Mucosa of stomach (tissue), 1 donor: ENCODE results near the gene DCLK1.

Source experiments
- H3K27me3 ChIP-seq: one replicate; pipeline ENCODE4 v1.7.0; 2013; ENCODE audit warnings: mild to moderate bottlenecking, low read length; ENCODE audit not compliant: control insufficient read depth, insufficient read depth
- H3K36me3 ChIP-seq: one replicate; pipeline ENCODE4 v1.7.0; 2013; ENCODE audit warnings: low read length; ENCODE audit not compliant: control insufficient read depth, insufficient read depth
- H3K4me1 ChIP-seq: one replicate; pipeline ENCODE4 v1.7.0; 2013; ENCODE audit warnings: mild to moderate bottlenecking, low read length; ENCODE audit not compliant: control insufficient read depth, insufficient read depth
- H3K4me3 ChIP-seq: one replicate; pipeline ENCODE4 v1.7.0; 2013; ENCODE audit warnings: low read length
- H3K9ac ChIP-seq: one replicate; pipeline ENCODE4 v1.7.0; 2013; ENCODE audit warnings: mild to moderate bottlenecking, low read length, moderate library complexity
- H3K9me3 ChIP-seq: one replicate; pipeline ENCODE4 v1.7.0; 2013; ENCODE audit warnings: mild to moderate bottlenecking, low read length, moderate library complexity; ENCODE audit not compliant: control insufficient read depth
- donor health status: Pancreatic carcinoma.

Gene DCLK1

GRCh38 chr13:35917252-35917941 is 213.8 kb downstream of the DCLK1 start:
- Histone ChIP-seq H3K4me3 (no peak overlapping the region), H3K4me1 (no peaks in the 10 kb centered on the region), H3K27me3 (no peaks in the 10 kb centered on the region), H3K9me3 (no peaks in the 10 kb centered on the region), H3K9ac (no peak overlapping the region), H3K36me3 (no peaks in the 10 kb centered on the region)

GRCh38 chr13:35916146-35916545 is 215.0 kb downstream of the DCLK1 start:
- Histone ChIP-seq H3K4me3 (no peak overlapping the region), H3K9me3 (no peaks in the 10 kb centered on the region), H3K9ac (no peak overlapping the region), H3K4me1 (no peaks in the 10 kb centered on the region), H3K27me3 (no peaks in the 10 kb centered on the region), H3K36me3 (no peaks in the 10 kb centered on the region)

- H3K9ac ChIP-seq, result no peak overlapping the region
- no peaks in the 10 kb centered on the region for H3K27me3 ChIP-seq
- no peaks in the 10 kb centered on the region for H3K4me1 ChIP-seq
- no peak overlapping the region for H3K4me3 ChIP-seq
- no peaks in the 10 kb centered on the region for H3K9me3 ChIP-seq
- H3K36me3 ChIP-seq, result no peaks in the 10 kb centered on the region
These were observed 216.5 kb downstream of the DCLK1 start for GRCh38 chr13:35914662-35915061.

GRCh38 chr13:35912841-35913240 is 218.3 kb downstream of the DCLK1 start:
- Histone ChIP-seq H3K4me3 (no peak overlapping the region), H3K9ac (no peak overlapping the region), H3K4me1 (no peaks in the 10 kb centered on the region), H3K27me3 (no peaks in the 10 kb centered on the region), H3K36me3 (no peaks in the 10 kb centered on the region), H3K9me3 (no peaks in the 10 kb centered on the region)

- H3K9me3 ChIP-seq, result no peaks in the 10 kb centered on the region
- no peaks in the 10 kb centered on the region for H3K27me3 ChIP-seq
- H3K9ac ChIP-seq, result no peak overlapping the region
- H3K4me3 ChIP-seq, result no peak overlapping the region
- no peaks in the 10 kb centered on the region for H3K36me3 ChIP-seq
- no peaks in the 10 kb centered on the region for H3K4me1 ChIP-seq
These were observed 221.2 kb downstream of the DCLK1 start for GRCh38 chr13:35909837-35910540.

- no peak overlapping the region for H3K4me3 ChIP-seq
- no peaks in the 10 kb centered on the region for H3K36me3 ChIP-seq
- H3K9me3 ChIP-seq, result no peaks in the 10 kb centered on the region
- H3K4me1 ChIP-seq, result no peaks in the 10 kb centered on the region
- no peaks in the 10 kb centered on the region for H3K27me3 ChIP-seq
- H3K9ac ChIP-seq, result no peak overlapping the region
These were observed 222.1 kb downstream of the DCLK1 start for GRCh38 chr13:35909091-35909490.

DNA sequence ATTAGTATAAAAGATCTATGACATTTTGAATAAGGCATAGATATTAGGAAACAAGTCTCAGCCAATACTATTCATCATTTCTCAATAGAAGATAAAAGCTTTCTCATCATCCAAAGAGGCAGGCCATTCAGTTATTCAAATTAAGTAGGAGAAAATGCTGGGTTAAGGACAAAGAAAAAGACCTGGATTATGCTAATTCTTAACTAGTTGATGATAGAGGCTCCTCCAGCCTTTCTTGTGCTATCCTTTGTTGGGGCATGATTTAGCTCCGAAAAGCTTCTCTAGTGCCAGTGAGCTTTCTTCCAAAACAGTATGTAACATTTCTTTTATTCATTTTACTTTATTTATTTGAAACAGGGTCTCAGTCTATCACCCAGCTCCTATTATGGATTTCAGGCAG is 223.0 kb downstream of the DCLK1 start:
- no peaks in the 10 kb centered on the region for H3K27me3 ChIP-seq

DNA sequence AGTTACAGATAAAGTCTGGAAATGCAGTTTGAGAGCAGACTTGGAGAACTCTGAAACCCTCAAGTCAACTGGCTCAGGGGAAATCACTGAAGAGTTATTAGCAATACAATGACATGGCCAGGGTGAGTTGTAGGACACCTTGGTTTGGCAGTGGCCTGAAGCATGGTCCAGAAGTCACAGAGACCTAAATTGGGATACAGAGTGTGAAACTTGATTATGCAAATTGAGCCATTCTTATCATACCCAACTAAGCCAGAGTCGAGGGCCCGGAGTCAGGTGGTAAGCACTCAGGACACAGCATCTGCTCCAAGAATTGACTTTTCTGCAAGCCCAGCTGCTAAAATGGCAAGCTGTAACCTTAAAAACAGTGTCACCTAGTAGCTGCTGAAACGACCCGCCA is 224.5 kb downstream of the DCLK1 start:
- Histone ChIP-seq H3K4me3 (no peak overlapping the region), H3K4me1 (no peaks in the 10 kb centered on the region), H3K27me3 (no peaks in the 10 kb centered on the region), H3K9me3 (no peaks in the 10 kb centered on the region), H3K36me3 (no peaks in the 10 kb centered on the region), H3K9ac (no peak overlapping the region)

More for the DNA sequence above, 223.0 kb downstream of the DCLK1 start:
- Histone ChIP-seq H3K4me3 (no peak overlapping the region), H3K4me1 (no peaks in the 10 kb centered on the region), H3K9ac (no peak overlapping the region), H3K9me3 (no peaks in the 10 kb centered on the region), H3K36me3 (no peaks in the 10 kb centered on the region)

DNA sequence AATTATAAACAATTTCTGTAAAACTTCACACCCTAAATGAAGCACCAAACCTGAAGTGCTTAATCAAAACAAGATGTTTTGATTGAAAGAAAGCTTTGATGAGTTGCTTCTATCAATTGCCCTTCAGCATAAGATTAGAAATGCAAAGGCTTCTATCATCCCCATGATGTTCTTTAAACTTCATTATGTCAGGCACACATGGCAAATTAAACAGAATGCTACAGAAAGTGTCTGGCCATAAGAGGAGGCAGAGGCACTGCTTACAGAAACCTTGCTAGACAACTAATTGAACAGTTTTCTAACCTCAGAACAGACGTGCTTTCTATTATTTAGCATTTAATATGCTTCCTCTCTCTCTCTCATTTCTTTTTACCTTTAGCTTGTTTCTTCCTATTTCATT is 228.1 kb downstream of the DCLK1 start:
- no peaks in the 10 kb centered on the region for H3K27me3 ChIP-seq
- H3K4me3 ChIP-seq, result no peak overlapping the region
- no peak overlapping the region for H3K9ac ChIP-seq
- no peaks in the 10 kb centered on the region for H3K9me3 ChIP-seq
- no peaks in the 10 kb centered on the region for H3K36me3 ChIP-seq
- H3K4me1 ChIP-seq, result no peaks in the 10 kb centered on the region

DNA sequence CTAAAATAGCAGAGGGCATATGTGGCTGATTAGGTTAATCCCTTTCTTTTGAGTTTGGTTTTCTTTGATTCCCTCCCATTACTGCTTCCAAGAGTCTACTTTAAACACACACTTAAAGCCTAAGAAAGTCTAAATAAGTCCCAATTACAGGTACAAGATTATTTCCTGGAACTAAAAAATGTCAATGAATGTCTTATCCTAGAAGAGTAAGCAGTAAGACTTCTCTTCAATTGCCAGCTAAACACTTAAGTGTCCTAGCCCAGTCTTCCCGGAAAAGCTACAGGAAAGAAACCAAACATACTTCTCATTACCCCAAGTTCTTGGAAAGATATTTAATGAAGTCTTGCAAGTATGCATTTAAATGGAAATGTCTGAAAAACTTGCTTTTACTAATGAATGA is 233.1 kb downstream of the DCLK1 start:
- H3K36me3 ChIP-seq, result no peaks in the 10 kb centered on the region
- no peak overlapping the region for H3K9ac ChIP-seq
- H3K4me3 ChIP-seq, result no peak overlapping the region
- no peaks in the 10 kb centered on the region for H3K9me3 ChIP-seq
- H3K27me3 ChIP-seq, result no peaks in the 10 kb centered on the region
- no peaks in the 10 kb centered on the region for H3K4me1 ChIP-seq

DNA sequence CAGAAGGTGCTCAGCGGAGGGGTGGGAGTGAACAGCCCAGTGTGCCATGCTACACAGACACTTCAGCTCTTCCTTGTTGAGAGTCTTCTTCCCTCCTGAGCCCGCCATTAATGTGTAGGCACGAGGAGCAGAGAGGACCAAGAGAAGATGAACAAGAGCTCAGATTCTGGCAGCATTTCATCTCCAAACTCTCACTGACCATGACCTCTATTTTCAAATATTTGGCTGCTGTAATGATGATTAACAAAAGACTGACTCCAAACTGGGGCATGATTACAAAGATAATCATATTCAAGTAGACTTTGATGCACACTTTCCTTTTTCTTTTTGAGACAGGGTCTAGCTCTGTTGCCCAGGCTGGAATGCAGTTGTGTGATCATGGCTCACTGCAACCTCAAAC is 236.5 kb downstream of the DCLK1 start:
- H3K36me3 ChIP-seq, result no peaks in the 10 kb centered on the region
- H3K4me3 ChIP-seq, result no peak overlapping the region
- no peaks in the 10 kb centered on the region for H3K4me1 ChIP-seq
- H3K9ac ChIP-seq, result no peak overlapping the region
- no peaks in the 10 kb centered on the region for H3K9me3 ChIP-seq
- no peaks in the 10 kb centered on the region for H3K27me3 ChIP-seq

DNA sequence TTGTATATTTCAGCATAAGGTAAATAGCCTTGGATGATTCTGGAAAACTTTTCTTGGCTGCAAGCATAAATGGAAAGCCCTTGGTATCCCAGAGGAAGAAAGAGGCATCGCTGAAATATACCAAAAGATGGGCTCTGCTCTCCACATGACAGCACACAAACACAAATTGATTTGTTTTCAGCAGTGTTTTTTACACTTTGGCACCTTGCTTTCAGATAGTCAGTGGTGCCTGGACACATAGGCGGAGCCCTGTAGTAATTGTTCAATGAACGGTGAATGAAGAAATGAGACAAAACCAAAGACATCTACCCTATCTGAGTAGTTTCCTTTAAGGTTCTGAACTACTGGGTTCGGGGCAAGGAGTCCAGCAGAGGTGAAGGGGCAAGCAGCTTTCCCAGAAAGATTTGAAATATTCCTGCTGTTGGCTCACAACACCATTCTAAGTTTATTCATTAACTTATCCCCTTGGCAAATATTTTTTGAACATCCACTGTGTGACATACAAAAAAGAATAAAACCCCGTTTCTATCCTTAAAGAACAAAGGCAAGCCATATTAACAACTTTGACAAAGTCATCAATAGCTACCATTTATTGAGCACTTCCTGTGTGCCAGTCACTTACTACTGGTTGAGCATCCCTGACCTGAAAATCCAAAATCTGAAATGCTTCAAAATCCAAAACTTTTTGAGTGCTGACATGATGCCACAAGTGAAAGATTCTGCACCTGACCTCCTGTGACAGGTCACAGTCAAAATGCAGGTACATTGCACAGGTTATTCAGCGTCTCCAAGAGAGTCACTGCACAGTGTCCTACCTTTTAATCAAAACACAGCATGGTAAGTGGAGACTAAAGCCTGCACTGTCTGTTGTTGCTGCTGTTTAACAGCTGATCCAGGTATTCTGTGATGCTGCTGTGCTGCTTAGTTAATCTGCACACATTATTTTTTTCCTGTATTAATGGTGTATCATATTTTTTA is 238.1 kb downstream of the DCLK1 start:
- H3K27me3 ChIP-seq, result no peaks in the 10 kb centered on the region
- H3K4me1 ChIP-seq, result no peaks in the 10 kb centered on the region
- no peaks in the 10 kb centered on the region for H3K36me3 ChIP-seq
- H3K9me3 ChIP-seq, result no peaks in the 10 kb centered on the region
- no peak overlapping the region for H3K9ac ChIP-seq
- H3K4me3 ChIP-seq, result no peak overlapping the region
